ENCODE measurements around the gene MBTPS1. TPM values are rescaled to one million over a fixed set of nuclear protein-coding genes. Genes with fewer than 3 reads are reported as not detected.

Gene MBTPS1
- total RNA-seq, 1 donor from 2014 or later: 70.9 TPM

DNA sequence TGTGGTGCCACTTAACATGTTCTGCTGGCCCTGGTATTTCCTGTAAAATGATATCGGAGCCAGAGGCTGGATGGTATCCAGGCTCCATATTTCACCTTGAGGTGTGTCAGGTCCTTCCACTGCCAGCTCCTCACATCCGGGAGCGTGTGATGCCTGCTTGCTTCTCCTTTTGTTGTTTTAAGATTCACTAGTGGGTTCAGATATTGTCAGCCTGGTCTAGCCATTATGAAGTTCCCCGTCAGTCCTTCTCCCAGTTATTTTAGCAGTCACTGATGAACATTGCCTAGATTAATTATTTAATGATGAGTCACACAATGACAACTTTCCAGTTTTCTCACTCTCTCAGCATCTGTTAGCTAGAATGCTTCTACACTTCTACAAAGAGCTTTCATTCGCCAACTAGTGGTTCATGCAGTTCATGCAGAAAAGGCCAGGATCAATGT lies 39.6 kb upstream of the MBTPS1 start:
- TF ChIP-seq, protein P1, sequence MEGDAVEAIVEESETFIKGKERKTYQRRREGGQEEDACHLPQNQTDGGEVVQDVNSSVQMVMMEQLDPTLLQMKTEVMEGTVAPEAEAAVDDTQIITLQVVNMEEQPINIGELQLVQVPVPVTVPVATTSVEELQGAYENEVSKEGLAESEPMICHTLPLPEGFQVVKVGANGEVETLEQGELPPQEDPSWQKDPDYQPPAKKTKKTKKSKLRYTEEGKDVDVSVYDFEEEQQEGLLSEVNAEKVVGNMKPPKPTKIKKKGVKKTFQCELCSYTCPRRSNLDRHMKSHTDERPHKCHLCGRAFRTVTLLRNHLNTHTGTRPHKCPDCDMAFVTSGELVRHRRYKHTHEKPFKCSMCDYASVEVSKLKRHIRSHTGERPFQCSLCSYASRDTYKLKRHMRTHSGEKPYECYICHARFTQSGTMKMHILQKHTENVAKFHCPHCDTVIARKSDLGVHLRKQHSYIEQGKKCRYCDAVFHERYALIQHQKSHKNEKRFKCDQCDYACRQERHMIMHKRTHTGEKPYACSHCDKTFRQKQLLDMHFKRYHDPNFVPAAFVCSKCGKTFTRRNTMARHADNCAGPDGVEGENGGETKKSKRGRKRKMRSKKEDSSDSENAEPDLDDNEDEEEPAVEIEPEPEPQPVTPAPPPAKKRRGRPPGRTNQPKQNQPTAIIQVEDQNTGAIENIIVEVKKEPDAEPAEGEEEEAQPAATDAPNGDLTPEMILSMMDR (IDR thresholded peaks at IDR 0.05; ENCODE audit: insufficient read depth, low read length, poor library complexity, severe bottlenecking): peak; percentile 31
- peak; percentile 45 for DNase-seq (ENCODE audit: low read depth)
- no peak overlapping the region for H3K4me3 ChIP-seq (ENCODE audit: low read depth, low read length)
- H3K36me3 ChIP-seq (ENCODE audit: control insufficient read depth, insufficient read depth, low read length): no peaks in the 10 kb centered on the region
- no peaks in the 10 kb centered on the region for H3K27me3 ChIP-seq (ENCODE audit: control insufficient read depth, insufficient read depth, low read length)

DNA sequence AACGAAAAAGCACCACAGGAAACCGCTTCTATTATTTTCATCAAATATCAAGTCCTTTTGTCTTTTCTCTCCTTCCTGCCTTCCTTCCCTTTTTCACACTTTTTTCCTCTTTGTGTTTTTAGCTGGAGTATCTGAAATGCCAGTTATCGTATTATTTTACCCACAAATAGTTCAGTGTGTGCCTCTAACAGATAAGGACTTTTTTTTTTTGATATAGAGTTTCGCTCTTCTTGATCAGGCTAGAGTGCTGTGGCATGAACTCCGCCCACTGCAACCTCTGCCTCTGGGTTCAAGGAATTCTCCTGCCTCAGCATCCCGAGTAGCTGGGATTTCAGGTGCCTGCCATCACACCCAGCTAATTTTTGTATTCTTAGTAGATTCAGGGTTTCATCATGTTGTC lies 39.0 kb upstream of the MBTPS1 start:
- TF ChIP-seq, protein P1 (IDR thresholded peaks at IDR 0.05; ENCODE audit: insufficient read depth, low read length, poor library complexity, severe bottlenecking): no peak
- no peaks in the 10 kb centered on the region for H3K36me3 ChIP-seq (ENCODE audit: control insufficient read depth, insufficient read depth, low read length)
- no peak overlapping the region for H3K4me3 ChIP-seq (ENCODE audit: low read depth, low read length)
- no peaks in the 10 kb centered on the region for H3K27me3 ChIP-seq (ENCODE audit: control insufficient read depth, insufficient read depth, low read length)
- no peak for DNase-seq (ENCODE audit: low read depth)

DNA sequence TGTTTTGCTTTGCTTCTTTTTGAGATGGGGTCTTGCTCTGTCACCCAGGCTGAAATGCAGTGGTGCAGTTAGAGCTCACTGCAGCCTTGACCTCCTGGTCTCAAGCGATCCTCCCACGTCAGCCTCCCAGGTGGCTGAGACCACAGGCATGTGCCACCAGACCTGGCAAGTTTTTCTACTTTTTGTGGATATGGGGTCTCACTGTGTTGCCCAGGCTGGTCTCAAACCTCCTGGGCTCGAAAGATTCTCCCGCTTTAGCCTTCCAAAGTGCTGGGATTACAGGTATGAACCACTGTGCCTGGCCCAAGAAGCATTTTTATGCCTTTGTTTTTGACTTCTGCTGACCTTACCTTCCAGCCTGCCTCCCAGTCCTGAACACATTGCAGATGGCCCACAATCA lies 38.5 kb upstream of the MBTPS1 start:
- TF ChIP-seq, protein P1 (IDR thresholded peaks at IDR 0.05; ENCODE audit: insufficient read depth, low read length, poor library complexity, severe bottlenecking): no peak
- H3K36me3 ChIP-seq (ENCODE audit: control insufficient read depth, insufficient read depth, low read length): no peaks in the 10 kb centered on the region
- H3K4me3 ChIP-seq (ENCODE audit: low read depth, low read length): no peak overlapping the region
- H3K27me3 ChIP-seq (ENCODE audit: control insufficient read depth, insufficient read depth, low read length): no peaks in the 10 kb centered on the region
- DNase-seq (ENCODE audit: low read depth): no peak

DNA sequence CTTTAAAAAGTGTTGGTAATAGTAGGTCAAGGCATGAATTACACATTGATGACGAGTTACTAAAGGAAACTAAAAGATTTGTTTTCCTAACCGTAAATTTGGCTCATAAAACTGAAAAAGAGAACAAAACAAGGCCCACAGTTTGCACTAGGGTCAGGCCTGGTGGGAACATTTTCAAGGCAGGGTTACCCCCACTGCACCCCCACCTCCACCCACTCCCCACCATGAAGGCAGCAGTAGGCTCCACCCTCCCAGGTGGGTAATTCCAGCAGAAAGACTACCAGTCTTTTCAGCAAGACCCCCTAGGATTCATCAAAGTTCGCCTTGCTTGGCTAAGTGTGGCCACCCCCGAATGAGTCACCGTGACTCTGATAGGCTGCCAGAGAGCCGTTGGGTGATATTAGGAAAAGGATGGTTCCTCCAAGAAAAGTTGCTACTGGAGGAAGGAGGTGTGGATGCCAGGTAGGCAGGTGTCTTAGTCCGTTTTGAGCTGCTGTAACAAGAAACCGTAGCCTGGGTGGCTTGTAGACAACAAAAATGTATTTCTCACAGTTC lies 37.0 kb upstream of the MBTPS1 start:
- TF ChIP-seq, protein P1 (IDR thresholded peaks at IDR 0.05; ENCODE audit: insufficient read depth, low read length, poor library complexity, severe bottlenecking): no peak
- H3K4me3 ChIP-seq (ENCODE audit: low read depth, low read length): no peak overlapping the region
- no peaks in the 10 kb centered on the region for H3K36me3 ChIP-seq (ENCODE audit: control insufficient read depth, insufficient read depth, low read length)
- H3K27me3 ChIP-seq (ENCODE audit: control insufficient read depth, insufficient read depth, low read length): no peaks in the 10 kb centered on the region
- no peak for DNase-seq (ENCODE audit: low read depth)

DNA sequence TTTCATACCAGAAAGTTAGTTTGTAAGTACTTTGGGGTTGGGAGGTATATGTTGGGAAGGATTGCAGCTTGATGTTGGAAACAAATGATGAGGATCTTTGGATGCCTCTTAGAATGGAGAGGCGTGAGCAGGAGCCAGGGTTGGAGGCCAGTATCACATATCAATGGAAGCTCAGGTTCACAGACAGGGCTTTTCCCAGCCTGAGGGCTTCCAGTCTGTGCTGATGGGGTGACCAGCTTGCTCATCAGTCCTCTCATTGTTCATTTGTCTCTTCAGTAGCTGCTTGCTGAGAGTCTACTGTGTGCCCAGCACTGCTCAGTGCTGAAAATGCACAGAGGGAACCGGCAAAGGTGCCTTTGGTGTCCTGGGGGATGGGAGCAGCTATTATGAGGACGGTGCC lies 34.2 kb upstream of the MBTPS1 start:
- no peak for DNase-seq (ENCODE audit: low read depth)
- TF ChIP-seq, protein P1 (IDR thresholded peaks at IDR 0.05; ENCODE audit: insufficient read depth, low read length, poor library complexity, severe bottlenecking): no peak
- Histone ChIP-seq H3K27me3 (ENCODE audit: control insufficient read depth, insufficient read depth, low read length) (peaks cover 10% of the 10 kb centered on the region), H3K36me3 (ENCODE audit: control insufficient read depth, insufficient read depth, low read length) (no peaks in the 10 kb centered on the region), H3K4me3 (ENCODE audit: low read depth, low read length) (no peak overlapping the region)

Measured in kidney epithelial cell (primary cell).